GM12873 (cell line): ENCODE measurements around the gene THBS4.

ENCODE experiments used
- CTCF ChIP-seq: IDR thresholded peaks from 2 replicates; pipeline ENCODE4 v1.5.1; 2012; ENCODE audit warnings: low read depth, mild to moderate bottlenecking, moderate library complexity, low read length, control low read depth; ENCODE audit not compliant: insufficient read depth; ENCODE audit errors: missing control alignments

The THBS4 gene

GRCh38 chr5:80043187-80043586 is 8.0 kb downstream of the THBS4 start:
- TF ChIP-seq CTCF: no peak

GRCh38 chr5:80048084-80048780 is 13.1 kb downstream of the THBS4 start:
- no peak for TF ChIP-seq CTCF

GRCh38 chr5:80052464-80052863 is 17.3 kb downstream of the THBS4 start:
- TF ChIP-seq CTCF: no peak

- no peak for TF ChIP-seq CTCF
These were observed 19.5 kb downstream of the THBS4 start for GRCh38 chr5:80054682-80055081.

GRCh38 chr5:80055491-80056170 is 20.5 kb downstream of the THBS4 start:
- TF ChIP-seq CTCF: no peak

GRCh38 chr5:80057099-80057498 is 22.0 kb downstream of the THBS4 start:
- TF ChIP-seq CTCF: no peak

GRCh38 chr5:80057921-80058320 is 22.8 kb downstream of the THBS4 start:
- no peak for TF ChIP-seq CTCF
